HG03575 (cell line): ENCODE data around the gene C12orf76.

Experiments used
- ATAC-seq: cut with Tn5 transposase; IDR thresholded peaks from one replicate; pipeline ENCODE4 v1.9.1; 2021; ENCODE audit not compliant: unreplicated experiment, insufficient number of reproducible peaks, low FRiP score; ENCODE audit errors: extremely low read depth

C12orf76 gene

DNA sequence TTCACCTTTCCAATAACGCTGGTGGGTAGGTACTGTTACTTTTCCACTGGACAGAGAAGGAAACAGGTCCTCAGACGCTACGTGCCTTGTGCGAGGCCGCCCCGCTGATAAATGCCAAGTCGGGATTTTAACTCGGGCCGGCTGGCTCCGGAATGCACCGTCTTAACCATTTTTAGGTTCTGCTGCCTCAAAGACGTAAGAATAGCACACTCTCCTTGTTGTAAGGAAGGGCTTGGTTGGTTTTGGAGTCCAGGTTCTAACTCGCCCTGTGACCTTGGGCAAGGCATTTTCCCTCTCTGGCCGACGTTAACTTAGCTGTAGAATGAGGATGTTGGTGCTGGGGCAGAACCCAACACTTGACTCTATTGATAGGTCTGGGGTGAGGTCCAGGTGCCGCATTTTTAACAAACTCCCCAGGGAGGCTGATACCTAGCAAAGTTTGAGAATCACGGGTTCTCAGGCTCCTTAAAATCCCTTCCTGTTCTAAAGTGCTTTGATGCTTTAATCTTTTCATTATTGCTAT, 48.3 kb downstream of the C12orf76 start:
- no peak for ATAC-seq

DNA sequence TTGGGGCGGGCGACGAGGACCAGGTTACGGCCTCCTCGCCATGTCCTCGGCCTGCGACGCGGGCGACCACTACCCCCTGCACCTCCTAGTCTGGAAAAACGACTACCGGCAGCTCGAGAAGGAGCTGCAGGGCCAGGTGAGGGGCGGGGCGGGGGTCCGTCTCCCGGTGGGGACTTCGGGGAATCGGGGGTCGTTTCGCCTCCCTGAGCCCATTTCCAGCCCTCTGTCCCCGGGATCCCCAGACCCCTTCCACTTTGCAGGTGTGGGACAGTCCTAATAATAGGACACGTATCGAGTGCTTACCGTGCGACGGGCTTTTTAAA, 48.7 kb downstream of the C12orf76 start:
- no peak for ATAC-seq

DNA sequence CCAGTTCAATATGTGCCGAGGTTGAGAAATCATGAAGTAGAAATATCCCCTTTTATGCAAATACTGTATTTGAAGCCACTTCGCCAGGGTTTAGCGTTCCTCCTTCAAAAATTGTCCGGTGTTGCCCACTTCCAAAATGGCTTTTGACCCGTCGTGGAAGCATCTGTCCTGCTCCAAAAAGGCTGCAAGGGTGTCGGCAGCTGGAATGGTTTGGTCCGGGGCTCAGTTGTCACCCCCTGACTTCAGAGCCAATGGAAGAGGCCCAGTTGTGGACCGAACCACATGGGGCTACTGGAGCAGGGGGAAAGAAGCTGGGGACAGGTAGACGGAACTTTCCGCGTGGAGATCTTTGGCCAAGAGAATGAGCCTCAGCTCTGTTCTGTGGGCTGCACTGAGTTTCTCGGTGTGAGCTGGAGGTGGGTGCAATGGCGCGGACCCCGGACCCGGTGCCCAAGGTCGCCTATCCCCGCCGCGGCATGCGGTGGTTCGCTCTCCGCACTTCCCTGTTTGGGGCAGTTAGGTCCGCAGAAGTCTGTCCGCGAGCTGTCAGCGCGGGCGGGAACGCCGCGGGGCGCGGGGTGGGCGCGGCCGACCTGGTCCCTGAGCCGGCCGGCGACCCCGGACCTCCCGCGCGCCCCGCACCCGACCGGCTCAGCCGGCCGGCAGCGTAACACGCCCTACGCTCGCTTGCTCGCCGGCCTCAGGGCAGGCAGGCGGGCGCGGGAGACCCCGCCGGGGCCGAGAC, 49.2 kb downstream of the C12orf76 start, which contains the start of gene ANKRD13A:
Gene ANKRD13A, plus strand, starts transcription at position 527 of the 745 bp plus-strand sequence. CDS start 259 bp downstream, outside the sequence.
- no peak for ATAC-seq

DNA sequence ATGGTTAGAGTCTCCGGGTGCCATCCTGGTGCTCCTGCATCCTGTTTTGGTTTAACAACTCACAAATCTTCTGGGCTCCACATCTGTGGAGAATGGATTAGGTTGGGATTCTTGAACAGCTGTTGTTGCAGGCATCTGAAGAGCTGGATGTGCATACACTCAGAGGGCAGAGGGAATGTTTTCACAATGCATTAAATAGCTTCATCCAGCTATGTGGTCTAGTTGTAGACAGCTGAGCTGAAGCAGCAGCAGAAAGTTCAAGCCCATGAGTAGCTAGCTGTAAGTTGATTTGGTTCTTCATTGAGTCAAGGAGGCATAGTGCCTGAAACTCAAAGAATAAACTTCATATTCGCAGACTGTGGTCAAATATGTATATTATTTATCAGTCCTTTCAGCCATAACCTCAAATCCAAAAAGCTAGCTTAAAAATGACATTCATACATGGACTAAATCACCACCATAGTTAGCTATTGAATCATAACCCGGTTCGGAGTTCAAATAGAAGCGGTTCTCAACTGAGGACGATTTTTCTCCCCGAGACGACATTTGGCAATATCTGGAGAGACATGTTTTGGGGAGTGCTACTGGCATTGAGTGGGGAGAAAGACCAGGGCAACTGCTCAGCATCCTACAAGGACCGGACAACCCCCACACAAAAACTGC, 50.0 kb downstream of the C12orf76 start:
- ATAC-seq: no peak

DNA sequence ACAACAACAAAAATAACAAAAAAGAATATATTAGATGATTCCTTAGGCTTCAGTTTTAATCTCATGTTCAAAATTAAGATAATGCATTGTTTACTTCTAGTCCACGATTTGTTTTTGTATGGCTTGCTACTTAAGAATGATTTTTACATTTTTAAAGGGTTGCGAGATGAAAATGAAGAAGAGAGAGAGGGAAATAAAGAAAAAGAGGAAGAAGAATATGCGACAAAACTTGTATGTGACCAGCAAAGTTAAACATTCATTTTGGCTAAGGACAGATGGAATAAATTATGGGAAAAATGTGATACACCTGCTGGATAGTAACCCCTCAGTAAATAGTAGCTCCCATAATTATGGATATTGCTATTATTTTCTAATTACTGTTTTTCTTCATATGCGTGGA, 50.9 kb downstream of the C12orf76 start:
- ATAC-seq: no peak

DNA sequence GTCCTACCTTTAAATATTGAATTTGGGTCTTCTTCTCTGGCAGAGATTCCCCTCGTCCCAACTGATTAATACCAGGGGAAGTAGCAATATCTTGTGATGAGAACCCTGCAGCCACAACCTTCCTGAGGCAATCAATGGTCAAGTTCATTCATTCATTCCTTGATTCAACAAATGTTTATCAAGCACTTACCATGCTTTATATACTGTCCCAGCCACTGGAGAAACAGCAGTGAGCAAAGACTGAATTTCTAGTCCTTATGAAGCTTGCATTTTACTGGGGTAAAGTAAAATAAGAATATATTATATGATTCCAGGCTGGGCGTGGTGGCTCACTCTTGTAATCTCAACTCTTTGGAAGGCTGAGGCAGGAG, 51.9 kb downstream of the C12orf76 start:
- no peak for ATAC-seq

DNA sequence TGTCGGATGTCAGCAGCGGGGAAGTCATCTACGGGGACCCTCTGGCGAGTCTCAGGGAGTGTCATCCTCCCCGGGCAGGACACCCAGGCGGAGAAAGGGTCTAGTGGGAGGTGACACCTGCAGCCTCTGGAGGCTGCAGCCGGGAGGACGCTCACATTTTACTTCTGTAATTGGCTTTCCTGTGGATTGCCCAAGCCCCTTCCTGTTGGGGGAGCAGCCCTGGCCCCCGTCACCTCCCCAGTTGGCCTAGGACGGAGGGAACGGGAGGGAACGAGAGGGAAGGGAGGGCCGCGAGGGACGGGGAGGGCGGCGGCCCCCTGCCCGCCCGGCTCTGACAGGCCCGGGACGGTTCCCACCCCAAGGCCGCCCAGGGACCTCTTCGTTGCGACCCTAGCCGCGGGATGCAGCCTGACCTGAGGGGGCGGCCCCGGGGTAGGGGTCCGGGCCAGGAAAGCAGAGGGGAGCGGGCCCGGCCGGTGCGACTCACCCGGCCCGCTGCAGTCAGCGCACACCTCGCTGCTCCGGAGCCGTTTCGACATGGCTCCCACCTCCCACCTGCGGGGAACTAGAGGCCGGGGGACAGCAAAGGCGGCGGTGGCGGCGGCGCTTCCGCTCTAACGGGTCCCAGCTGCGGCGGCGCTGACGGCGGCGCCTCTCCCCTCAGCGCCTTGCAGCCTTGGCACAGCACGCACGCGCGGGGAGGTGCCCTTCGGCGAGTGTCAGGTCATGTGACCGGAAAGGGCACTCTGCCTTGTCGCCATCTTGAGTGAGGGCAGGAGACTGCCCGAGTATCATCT, 52.4 kb downstream of the C12orf76 start, which contains the start of gene GIT2:
Gene GIT2, minus strand, starts transcription at position 683 of the 797 bp plus-strand sequence. Its CDS starts 144 bp downstream, at position 539.
- no peak for ATAC-seq

DNA sequence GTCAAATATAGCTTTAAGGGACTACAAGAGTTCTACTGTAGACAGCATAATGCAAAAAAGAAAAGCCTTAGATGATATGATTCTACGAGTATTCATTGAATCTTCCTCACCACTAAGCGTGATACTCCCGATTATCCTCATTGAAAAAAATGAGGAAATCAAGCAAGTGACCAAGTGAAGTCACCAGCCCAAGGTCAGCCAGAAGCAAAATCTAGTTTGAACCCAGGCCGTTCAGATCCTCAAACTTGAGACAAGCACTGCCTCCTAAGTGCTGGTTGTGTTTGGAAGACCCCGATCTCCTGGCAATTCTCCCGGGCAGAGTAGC, 53.0 kb downstream of the C12orf76 start:
- ATAC-seq: no peak

DNA sequence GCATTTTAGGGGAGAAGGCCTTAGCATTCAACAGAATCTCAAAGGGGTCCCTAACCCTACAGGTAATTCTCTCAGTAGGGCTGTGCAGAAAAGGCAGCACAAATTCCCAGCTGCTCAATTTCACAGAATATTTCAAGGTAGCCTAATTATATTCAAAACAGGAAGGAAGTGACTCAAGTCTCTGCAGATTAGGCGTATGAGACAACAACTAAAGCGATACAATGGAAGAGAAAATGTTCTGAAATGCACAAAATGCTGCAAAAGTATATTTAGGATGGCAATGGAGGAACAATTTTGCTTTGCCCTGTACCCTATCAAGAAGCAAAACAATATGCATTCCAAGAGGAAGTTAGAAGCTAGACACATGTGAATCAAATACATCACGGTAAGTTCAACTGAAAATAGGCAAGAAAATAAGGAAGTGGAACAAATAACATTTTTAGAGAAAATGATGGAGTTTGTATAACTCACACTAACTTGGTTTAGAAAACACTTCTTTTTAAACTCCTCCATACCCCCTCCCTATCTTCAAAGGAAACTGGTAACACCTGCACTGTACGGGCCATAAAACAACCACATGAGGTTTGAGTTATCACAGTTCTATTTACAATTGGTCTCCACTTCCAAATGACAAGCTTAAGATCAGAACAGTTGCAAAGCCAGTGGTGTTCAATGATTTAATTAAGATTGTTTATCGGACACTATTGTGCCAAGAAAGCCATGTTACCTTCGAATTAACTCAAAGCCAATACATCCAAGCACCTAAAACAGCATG, 53.7 kb downstream of the C12orf76 start:
- ATAC-seq: no peak

DNA sequence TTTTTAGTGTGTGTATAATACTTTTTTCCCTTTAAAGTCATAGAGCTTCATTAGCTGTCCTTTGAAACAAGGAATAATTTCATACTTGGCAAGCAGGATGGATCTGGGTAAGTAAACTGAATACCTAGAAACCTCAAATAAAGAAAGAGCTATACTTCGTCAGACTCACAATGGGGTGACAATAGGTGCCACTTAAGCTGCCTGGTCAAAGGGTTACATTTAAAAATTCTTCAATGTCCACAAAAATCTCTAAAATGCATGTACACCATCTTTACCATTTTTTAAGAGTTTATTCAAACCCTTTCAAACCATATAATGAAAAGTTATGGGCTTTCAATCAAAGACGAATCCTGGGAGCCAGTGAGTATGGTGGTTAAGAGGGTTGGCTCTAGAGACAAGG, 55.2 kb downstream of the C12orf76 start:
- no peak for ATAC-seq

DNA sequence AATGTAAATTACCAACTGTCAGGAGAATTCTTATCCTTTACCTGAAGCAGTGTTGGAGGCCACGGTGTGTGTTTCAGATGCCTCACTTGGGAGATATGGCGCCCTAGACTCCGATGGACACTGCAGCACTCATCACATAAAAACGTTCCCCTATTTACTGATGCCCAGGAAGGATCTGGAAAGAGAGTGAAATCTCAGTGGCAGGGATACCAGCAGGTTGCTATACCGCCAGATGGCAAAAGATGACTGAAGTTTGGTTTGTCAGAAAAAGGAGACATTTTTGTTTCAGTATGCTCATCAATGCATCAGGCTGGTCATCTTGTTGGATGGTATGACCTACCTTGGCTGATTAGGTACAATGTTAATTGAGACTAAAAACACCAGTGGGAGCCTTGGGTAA, 56.7 kb downstream of the C12orf76 start:
- no peak for ATAC-seq
